CD14-positive monocyte (primary cell): ENCODE data around the gene TUNAR. TPM values are rescaled to one million over a fixed set of nuclear protein-coding genes. Genes with fewer than 3 reads are reported as not detected.

Source experiments
- DNase-seq, 3 donors: peaks; one replicate each; pipeline ENCODE4 v3.0.0-alpha.2; 2011 to 2022
- H2AFZ ChIP-seq: 2 replicates; pipeline ENCODE4 v1.6.0; 2012; ENCODE audit warnings: mild to moderate bottlenecking, low read depth, low read length, inconsistent platforms; ENCODE audit not compliant: insufficient read depth, poor library complexity, severe bottlenecking
- H3K27ac ChIP-seq, 2 donors: 1 replicate in 1 of 2; 2 replicates in 1 of 2; pipeline ENCODE4 v1.5.1; 2012 to 2013; ENCODE audit warnings: low read length in 2 of 2, control low read depth in 1 of 2, inconsistent platforms in 1 of 2, low read depth in 1 of 2, mild to moderate bottlenecking in 1 of 2
- H3K27me3 ChIP-seq, 2 donors: one replicate each; pipeline versions ENCODE4 v1.6.0 to v1.6.1; 2011 to 2013; ENCODE audit warnings: low read length in 2 of 2; ENCODE audit not compliant: control insufficient read depth in 2 of 2, insufficient read depth in 2 of 2
- H3K36me3 ChIP-seq, 2 donors: replicated peaks in 1 of 2; 1 replicate in 1 of 2; 2 replicates in 1 of 2; pipeline versions ENCODE4 v1.5.1 to v1.6.1; 2012 to 2013; ENCODE audit warnings: low read length in 2 of 2, control low read depth in 1 of 2, inconsistent platforms in 1 of 2, mild to moderate bottlenecking in 1 of 2; ENCODE audit not compliant: insufficient read depth in 2 of 2, control insufficient read depth in 1 of 2
- H3K4me1 ChIP-seq, 2 donors: 1 replicate in 1 of 2; 2 replicates in 1 of 2; pipeline versions ENCODE4 v1.5.1 to v1.6.1; 2012 to 2013; ENCODE audit warnings: low read length in 2 of 2, control low read depth in 1 of 2, inconsistent platforms in 1 of 2, mild to moderate bottlenecking in 1 of 2, moderate library complexity in 1 of 2; ENCODE audit not compliant: insufficient read depth in 2 of 2, control insufficient read depth in 1 of 2
- H3K4me2 ChIP-seq: replicated peaks from 2 replicates; pipeline ENCODE3; 2012; ENCODE audit warnings: low read length, moderate library complexity, mild to moderate bottlenecking; ENCODE audit not compliant: poor library complexity, severe bottlenecking; ENCODE audit errors: extremely low read depth
- H3K4me3 ChIP-seq, 3 experiments: fragments of 200-600 bp in 1 of 3; sonication (generic) in 1 of 3; replicated peaks in 1 of 3; 1 replicate in 2 of 3; 2 replicates in 1 of 3; pipeline ENCODE4 v1.5.1; 2011 to 2013; ENCODE audit warnings: low read length in 3 of 3, mild to moderate bottlenecking in 3 of 3, control low read depth in 2 of 3, low read depth in 2 of 3, inconsistent platforms in 1 of 3, moderate library complexity in 1 of 3
- H3K79me2 ChIP-seq: 2 replicates; pipeline ENCODE4 v1.6.0; 2012; ENCODE audit warnings: mild to moderate bottlenecking, control low read depth, inconsistent platforms, low read length, moderate library complexity; ENCODE audit not compliant: insufficient read depth
- H3K9ac ChIP-seq: 2 replicates; pipeline ENCODE4 v1.6.0; 2017; ENCODE audit warnings: low read length, mild to moderate bottlenecking; ENCODE audit not compliant: insufficient read depth, poor library complexity, severe bottlenecking
- H3K9me3 ChIP-seq, 2 donors: replicated peaks in 1 of 2; 1 replicate in 1 of 2; 2 replicates in 1 of 2; pipeline versions ENCODE4 v1.5.1 to v1.6.1; 2012 to 2013; ENCODE audit warnings: low read length in 2 of 2, control low read depth in 1 of 2; ENCODE audit not compliant: control insufficient read depth in 1 of 2, insufficient read depth in 1 of 2
- H4K20me1 ChIP-seq: 2 replicates; pipeline ENCODE4 v1.6.0; 2012; ENCODE audit warnings: mild to moderate bottlenecking, low read length, control low read depth, moderate library complexity; ENCODE audit not compliant: insufficient read depth
- H3K27ac Mint-ChIP-seq, 7 donors: one replicate each; pipeline ENCODE4 v1.8.0; 2020; ENCODE audit warnings: mild to moderate bottlenecking in 7 of 7, mixed read lengths in 7 of 7, moderate library complexity in 6 of 7, inconsistent platforms in 2 of 7
- H3K27me3 Mint-ChIP-seq, 3 donors: one replicate each; pipeline ENCODE4 v1.8.0; 2021 to 2022; ENCODE audit warnings: low read depth in 3 of 3, mild to moderate bottlenecking in 3 of 3, mixed read lengths in 3 of 3, moderate library complexity in 3 of 3, inconsistent platforms in 1 of 3
- H3K36me3 Mint-ChIP-seq, 2 donors: one replicate each; pipeline ENCODE4 v1.8.0; 2020; ENCODE audit warnings: mixed read lengths in 2 of 2, inconsistent platforms in 1 of 2, mild to moderate bottlenecking in 1 of 2
- H3K4me1 Mint-ChIP-seq: one replicate; pipeline ENCODE4 v1.8.0; 2020; ENCODE audit warnings: mild to moderate bottlenecking, mixed read lengths
- H3K4me3 Mint-ChIP-seq, 2 donors: one replicate each; pipeline ENCODE4 v1.8.0; 2020; ENCODE audit warnings: mild to moderate bottlenecking in 2 of 2, mixed read lengths in 2 of 2, moderate library complexity in 1 of 2
- H3K9me3 Mint-ChIP-seq, 7 donors: one replicate each; pipeline ENCODE4 v1.8.0; 2020 to 2022; ENCODE audit warnings: mixed read lengths in 7 of 7, mild to moderate bottlenecking in 6 of 7, moderate library complexity in 6 of 7, inconsistent platforms in 2 of 7
- WGBS: methylation state at CpG from one replicate; pipeline ENCODE4 v1.1.5; 2013; ENCODE audit warnings: missing lambda C conversion rate; ENCODE audit not compliant: insufficient coverage; 5-methylcytosine and 5-hydroxymethylcytosine counted together
- intact Hi-C, 2 donors: fragments of 100-400 bp; cut with micrococcal nuclease; formaldehyde crosslinking; loops; one replicate each; pipeline versions ENCODE4 v1.15.0 to v1.15.1; 2023
- polyA plus RNA-seq, 3 donors: library from polyadenylated mRNA; depleted of rRNA in 1 of 3; unstranded in 2 of 3; stranded (reverse) in 1 of 3; fragments of 300-500 nt in 2 of 3; fragments of >200 nt in 1 of 3; fragmentation: Illumina TruSeq in 2 of 3; gene quantifications; 1 replicate in 2 of 3; 2 replicates in 1 of 3; pipeline ENCODE4 v1.2.3, GENCODE V29; 2012 to 2021
- TF ChIP-seq, protein P1 (sequence below): fragments of 200-600 bp; IDR thresholded peaks from one replicate; pipeline ENCODE4 v1.8.0; 2022; ENCODE audit warnings: antibody characterized with exemption, mild to moderate bottlenecking

Gene TUNAR
- polyA plus RNA-seq, 3 donors = not detected

DNA sequence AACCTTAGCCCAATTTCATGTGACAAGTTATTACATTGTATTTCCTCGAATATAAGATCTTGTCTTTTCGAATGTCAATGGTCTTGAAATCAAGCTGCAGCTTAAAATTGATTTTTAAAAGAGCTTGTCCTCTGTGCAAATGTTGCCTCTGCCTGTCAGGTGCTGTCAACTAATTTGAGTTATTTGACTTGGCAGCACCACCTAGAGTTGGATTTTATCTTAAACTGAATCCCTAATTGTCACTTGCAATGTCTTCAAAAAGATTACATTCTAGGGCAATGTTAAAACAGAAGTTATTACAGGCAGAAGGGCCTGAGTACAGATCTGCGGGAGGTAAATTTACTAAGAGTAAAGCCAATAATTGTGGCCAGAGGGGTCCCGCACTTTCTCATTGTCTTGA is 26.2 kb upstream of the TUNAR start:
- Histone ChIP-seq H3K27me3 (no peaks in the 10 kb centered on the region), H3K9ac (no peak overlapping the region), H3K4me2 (no peak overlapping the region), H4K20me1 (no peaks in the 10 kb centered on the region), H3K36me3 (no peaks in the 10 kb centered on the region), H2AFZ (no peak overlapping the region), H3K79me2 (no peaks in the 10 kb centered on the region), H3K4me3 (no peak overlapping the region), H3K9me3 (no peaks in the 10 kb centered on the region), H3K27ac (no peak overlapping the region), H3K4me1 (no peaks in the 10 kb centered on the region)
- no CpG with 5 or more reads among the region's 4 CpGs for WGBS
- Mint-ChIP-seq H3K27me3 (peaks cover 0 to 2% (median 1%) of the 10 kb centered on the region in 3 donors), H3K9me3 (peaks cover 0 to 5% (median 4%) of the 10 kb centered on the region in 7 donors), H3K4me3 (no peak overlapping the region), H3K4me1 (no peaks in the 10 kb centered on the region), H3K36me3 (no peaks in the 10 kb centered on the region), H3K27ac (no peak overlapping the region)
- intact Hi-C loops = no loop called here
- no peak for DNase-seq
- TF ChIP-seq, protein P1, sequence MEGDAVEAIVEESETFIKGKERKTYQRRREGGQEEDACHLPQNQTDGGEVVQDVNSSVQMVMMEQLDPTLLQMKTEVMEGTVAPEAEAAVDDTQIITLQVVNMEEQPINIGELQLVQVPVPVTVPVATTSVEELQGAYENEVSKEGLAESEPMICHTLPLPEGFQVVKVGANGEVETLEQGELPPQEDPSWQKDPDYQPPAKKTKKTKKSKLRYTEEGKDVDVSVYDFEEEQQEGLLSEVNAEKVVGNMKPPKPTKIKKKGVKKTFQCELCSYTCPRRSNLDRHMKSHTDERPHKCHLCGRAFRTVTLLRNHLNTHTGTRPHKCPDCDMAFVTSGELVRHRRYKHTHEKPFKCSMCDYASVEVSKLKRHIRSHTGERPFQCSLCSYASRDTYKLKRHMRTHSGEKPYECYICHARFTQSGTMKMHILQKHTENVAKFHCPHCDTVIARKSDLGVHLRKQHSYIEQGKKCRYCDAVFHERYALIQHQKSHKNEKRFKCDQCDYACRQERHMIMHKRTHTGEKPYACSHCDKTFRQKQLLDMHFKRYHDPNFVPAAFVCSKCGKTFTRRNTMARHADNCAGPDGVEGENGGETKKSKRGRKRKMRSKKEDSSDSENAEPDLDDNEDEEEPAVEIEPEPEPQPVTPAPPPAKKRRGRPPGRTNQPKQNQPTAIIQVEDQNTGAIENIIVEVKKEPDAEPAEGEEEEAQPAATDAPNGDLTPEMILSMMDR = no peak

DNA sequence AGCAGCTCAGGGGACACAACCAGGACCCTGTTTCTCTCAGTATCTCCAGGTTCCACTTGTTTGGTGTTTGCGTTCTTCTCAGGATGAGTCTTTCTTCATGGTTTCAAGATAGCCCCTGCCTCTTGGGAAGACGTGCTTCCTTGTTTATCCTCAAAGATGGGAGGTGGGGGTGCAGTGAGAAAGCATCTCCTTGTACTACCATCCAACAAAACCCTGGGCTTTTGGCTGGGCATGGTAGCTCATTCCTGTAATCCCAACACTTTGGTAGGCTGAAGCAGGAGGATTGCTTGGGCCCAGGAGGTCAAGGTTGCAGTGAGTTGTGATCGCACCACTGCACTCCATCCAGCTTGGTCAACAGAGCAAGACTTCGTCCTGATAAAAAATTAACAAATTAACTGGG is 21.0 kb upstream of the TUNAR start:
- Mint-ChIP-seq H3K9me3 (peaks cover 0 to 7% (median 2%) of the 10 kb centered on the region in 7 donors), H3K4me1 (no peaks in the 10 kb centered on the region)
- 81% methylated on average over 2 of the region's 4 CpGs for WGBS

More for the DNA sequence above, 21.0 kb upstream of the TUNAR start:
- no peaks in the 10 kb centered on the region for H4K20me1 ChIP-seq
- TF ChIP-seq, protein P1 = no peak
- H3K79me2 ChIP-seq = no peaks in the 10 kb centered on the region
- no peaks in the 10 kb centered on the region for H3K27me3 Mint-ChIP-seq
- no peak overlapping the region for H3K4me3 ChIP-seq
- no peaks in the 10 kb centered on the region for H3K36me3 ChIP-seq
- no peaks in the 10 kb centered on the region for H3K9me3 ChIP-seq
- H3K4me1 ChIP-seq = no peaks in the 10 kb centered on the region
- no peaks in the 10 kb centered on the region for H3K36me3 Mint-ChIP-seq
- intact Hi-C loops = no loop called here
- no peak overlapping the region for H3K27ac ChIP-seq
- no peak overlapping the region for H3K4me2 ChIP-seq
- H2AFZ ChIP-seq = no peak overlapping the region
- no peak for DNase-seq
- H3K27me3 ChIP-seq = no peaks in the 10 kb centered on the region
- H3K9ac ChIP-seq = no peak overlapping the region
- no peak overlapping the region for H3K4me3 Mint-ChIP-seq
- H3K27ac Mint-ChIP-seq = no peak overlapping the region
